GM19035 (cell line): ENCODE measurements around the gene EML4.

Source experiments
- ATAC-seq: cut with Tn5 transposase; IDR thresholded peaks from one replicate; pipeline ENCODE4 v1.9.1; 2021; ENCODE audit not compliant: unreplicated experiment

EML4 gene

DNA sequence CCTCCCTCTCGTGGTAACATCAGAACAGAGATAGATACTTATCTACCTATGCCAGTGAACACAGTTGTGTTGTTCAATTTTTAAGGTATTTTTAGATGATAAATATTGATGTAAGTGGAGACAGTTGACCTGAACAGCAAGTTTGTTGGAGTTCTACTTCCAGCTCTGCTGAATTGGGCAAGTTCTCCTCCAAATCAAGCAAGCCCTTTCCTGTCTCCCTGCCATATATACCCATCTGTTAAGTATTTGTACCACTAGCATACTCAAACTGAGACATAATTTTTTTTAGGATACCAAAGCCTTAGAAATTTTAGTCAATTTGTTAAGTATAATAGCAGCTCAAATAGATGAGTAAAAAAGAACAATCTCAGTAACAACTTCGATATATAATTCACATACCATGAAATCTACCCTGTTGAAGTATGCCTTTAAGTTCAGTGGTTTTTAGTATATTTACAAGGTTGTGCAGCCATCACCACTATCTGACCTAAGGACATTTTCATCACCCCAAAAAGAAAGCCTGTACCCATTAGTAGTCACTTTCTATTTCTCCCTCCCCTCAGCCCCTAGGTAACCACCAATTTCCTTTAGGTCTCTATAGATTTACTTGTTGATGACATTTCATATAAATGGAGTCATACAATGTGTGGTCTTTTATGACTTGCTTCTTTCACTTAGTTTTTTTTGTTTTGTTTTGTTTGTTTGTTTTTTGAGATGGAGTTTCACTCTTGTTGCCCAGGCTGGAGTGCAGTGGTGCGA, 130.0 kb downstream of the EML4 start:
- ATAC-seq = no peak

DNA sequence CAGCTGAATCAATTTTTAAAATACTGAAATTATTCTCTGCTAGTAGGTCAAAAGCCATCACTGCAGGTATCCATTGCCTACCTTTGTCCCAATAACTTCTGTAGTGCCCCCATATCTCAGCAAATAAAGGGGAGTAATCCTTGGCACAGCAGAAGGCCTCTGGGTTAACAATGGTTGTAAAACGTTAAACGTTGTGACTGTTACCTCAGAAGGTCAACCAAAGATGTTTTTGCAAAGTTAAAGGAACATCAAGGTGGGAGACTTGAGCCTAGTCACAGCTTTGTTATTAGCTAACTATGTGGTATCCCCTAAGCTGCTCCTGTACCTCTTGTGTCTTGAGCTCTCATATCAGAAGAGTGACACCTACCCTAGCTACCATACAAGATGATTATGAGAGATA, 131.4 kb downstream of the EML4 start:
- no peak for ATAC-seq

DNA sequence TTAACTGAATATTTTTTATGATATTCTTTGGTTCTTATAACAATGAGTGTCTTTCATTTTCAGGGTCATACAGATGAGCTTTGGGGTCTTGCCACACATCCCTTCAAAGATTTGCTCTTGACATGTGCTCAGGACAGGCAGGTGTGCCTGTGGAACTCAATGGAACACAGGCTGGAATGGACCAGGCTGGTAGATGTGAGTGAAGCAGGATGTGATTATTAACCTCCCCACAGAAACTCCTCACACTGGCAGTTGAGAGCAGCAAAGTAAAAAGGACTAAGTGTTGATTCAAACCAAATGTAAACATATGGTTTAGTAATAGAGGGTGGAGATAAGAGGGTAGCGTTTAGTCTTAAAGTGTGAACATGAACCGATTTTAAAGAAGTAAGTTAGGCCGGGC, 134.1 kb downstream of the EML4 start:
- ATAC-seq = no peak

DNA sequence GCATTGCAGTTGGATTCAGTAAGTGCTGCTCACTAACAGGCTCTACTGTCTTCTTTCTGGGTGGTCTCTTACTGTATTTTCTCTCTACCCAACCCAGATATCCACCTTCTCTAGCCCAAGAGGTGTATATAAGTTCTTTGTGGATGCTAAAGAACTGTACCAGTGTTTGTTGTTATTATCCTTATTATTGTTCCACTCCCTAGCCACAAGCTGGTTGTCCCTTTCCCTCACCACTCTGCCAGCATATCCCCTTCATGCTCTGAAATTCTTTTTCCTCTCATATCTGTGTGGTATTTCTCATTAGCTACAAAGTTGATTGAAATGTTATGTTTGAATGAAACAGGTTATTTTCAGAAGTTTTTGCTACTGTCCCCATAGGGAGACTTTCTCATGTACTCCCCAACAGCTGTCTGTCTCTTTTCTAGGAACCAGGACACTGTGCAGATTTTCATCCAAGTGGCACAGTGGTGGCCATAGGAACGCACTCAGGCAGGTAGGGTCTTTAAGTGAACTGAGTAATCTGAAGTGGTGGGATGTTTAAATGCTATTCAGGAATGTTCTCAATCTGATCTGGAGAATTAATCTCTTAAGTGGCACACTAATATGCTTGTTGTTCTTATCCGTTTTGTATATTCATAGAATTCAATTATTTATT, 135.0 kb downstream of the EML4 start:
- no peak for ATAC-seq

DNA sequence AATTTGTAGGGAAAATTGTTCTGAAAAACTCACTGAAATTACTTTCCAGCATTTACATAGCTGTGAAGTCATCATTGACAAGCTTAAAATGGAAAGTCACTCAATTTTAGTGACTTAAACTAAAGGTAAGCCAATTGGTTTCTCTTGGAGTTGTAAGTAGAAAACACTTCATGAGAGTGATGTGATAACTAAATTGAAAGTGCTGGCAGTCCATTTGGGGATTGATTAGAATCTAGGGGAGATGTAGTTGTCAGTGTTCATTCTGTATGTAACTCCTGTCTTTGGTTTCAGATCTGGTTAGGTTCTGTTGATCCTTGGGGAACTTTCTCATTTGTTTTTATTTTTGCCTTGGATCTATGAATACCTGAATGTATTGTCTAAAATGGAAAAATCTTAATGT, 138.0 kb downstream of the EML4 start:
- no peak for ATAC-seq

DNA sequence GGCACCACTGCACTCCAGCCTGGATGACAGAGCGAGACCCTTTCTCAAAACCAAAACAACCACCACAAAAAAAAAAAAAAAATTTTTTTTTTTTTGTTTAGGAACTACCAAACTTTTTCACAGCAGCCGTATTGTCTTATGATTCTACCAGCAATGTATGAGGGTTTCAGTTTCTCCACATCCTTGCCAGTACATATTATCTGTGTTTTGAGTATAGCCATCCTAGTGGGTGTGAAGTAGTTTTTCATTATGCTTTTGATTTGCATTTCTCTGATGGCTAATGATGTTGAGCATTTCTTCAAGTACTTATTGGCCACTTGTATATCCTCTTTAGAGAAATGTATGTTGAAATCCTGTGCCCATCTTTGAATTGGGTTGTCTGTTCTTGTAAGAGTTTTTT, 140.2 kb downstream of the EML4 start:
- no peak for ATAC-seq

DNA sequence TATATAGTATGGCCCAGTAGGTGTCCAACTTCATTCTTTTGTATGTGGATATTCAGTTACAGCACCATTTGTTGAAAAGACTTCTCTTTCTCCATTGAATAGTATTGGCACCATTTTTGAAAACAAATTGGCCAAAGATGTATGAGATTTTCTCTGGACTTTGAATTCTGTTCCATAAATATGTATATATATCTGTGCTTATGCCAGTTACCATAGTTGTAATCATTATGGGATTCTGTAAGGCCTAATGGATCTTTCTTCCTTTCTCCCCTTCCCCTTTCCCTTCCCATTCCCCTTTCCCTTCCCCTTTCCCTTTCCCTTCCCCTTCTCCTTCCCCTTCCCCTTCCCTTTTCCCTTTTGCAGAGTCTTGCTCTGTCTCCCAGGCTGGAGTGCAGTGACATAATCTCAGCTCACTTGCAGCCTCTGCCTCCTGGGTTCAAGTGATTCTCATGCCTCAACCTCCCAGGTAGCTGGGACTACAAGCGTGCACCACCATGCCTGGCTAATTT, 140.9 kb downstream of the EML4 start:
- ATAC-seq = no peak

DNA sequence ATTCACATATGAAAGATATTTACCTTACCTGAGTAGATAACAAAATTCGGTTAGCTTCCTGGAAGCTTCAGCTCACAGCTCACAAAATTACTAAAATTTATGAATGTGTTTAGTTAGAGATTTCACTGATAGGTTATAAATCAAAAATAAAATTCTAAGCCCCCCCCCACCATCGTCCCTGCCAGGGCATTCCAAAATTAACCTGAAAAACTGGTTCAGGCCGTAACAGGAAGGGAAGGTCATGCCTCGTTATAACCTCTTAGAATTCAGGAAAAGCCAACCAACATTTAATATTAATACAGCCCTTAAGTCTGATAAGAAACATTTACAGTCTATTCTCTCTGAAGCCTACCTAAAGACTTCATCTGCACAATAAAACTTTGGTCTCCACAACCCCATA, 143.0 kb downstream of the EML4 start:
- no peak for ATAC-seq

DNA sequence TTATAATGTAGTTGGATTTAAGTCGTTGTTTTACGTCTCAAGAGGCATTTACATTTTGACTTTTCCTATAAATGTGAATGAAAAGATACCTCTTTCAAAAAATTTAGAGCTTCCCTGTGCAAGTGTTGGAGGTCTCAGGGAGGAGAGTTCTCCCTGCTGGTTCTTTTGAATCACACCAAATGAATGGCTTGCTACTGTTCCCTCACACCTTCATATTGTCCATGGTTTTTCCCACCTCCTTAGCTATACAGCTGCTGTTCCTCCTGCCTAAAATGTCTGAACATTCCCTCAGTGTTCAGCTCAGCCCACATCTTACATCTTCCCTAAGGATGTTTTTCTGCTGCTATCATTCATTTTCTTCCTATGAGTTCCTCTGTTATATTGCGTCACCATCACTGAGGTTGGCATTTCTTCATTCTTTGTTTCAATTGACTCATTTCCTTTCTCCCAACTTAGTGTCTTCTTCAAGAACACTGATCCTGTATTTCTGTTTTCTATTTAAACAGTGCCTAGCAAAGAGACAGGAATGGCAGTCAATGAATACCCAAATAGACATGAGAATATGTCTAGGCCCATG, 145.8 kb downstream of the EML4 start:
- no peak for ATAC-seq

DNA sequence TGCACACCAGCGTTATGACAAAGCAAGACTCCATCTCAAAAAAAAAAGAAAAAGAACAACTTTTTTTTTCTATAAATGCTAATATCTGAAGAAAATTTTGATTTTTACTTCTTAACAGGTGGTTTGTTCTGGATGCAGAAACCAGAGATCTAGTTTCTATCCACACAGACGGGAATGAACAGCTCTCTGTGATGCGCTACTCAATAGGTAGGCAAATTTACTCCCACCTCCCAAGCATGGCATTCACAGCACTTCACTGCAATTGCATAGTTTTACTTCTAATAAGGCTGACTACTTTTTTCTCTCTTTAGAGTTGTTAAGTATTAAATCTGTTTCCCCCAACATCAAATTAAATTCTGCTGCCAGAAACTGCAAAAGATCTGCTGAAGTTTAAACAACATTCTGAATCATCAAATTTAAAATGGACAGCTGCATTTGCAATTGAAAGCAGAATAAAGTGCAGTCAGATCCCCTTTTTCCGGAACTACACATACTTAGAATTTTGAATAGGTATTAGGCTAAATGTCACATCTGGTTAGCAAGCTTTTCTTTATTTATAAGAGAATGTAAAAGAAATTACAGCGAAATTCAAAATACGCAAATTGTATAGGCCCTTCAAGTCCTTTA, 146.8 kb downstream of the EML4 start:
- ATAC-seq = no peak

DNA sequence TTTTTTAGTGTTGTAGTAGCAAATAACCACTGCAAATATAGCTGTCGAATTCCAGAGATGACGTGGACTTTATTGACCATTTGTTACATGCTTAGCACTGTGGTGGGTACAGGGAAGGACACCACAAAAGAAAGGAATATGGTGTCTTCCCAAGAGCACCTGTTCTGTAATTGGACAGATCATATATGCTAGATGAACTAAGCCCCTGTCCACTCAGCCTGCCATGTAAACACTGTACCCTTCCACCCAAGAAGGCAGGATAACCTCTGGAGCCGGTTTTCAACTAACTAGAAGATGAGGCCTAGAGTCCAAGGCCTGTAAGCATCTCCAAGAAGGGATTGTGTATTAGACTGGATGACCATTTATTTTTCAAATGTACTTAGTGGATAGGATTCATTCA, 147.8 kb downstream of the EML4 start:
- no peak for ATAC-seq

DNA sequence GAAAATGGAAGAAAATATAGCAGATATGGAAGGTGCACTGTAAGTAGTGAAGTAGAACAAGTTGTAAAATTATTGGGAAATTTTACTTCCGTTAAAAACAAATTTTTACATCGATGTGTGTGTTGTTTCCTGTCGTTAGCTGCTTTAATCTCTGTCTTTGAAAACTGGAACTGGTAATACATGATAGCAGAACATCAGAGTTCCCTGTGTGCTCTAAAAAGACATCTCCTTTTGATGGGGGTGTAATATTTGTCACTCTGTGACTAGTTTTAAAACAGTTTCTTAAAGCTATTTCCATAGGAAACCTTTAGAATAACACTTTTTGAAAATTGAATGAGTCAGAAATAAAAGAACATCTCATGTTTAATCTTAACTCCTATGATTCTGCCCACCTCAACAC, 148.3 kb downstream of the EML4 start:
- no peak for ATAC-seq

DNA sequence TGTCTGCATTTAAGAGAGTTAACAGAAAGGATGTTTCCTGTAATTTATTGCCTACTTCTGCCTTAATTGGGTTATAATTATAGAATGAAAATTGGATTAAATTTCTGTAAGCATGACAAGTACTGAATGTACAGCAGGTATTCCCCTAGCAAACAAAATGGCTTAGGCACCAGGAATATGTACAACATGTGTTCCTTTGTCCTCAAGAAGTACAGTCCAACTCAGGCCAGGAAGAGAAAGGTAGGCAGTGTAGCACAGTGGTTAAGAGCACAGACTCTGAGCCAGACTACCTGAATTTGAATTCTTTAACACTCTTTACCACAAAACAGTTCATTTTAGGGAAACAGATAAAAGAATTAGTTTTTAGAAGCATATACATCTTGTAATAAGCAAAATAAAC, 148.8 kb downstream of the EML4 start:
- no peak for ATAC-seq

DNA sequence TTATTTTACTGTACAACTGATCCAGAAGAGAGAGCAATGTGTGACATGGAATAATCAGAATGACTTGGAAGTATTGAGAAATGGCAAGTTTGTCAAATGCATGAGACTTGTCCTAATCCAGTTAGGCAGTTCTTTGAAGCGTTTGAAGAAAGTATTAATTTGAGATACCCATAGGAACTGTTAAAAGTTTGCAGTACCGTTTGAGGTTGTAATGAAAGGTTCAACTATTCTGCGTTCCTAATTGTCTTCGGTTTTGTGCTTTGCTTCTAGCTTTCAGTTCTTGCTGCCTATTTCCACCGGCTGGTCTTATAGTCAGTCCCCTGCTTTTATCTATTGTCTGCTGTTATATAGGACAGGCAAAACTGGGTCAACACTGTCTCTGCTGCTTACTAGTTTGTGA, 150.1 kb downstream of the EML4 start:
- ATAC-seq = no peak

DNA sequence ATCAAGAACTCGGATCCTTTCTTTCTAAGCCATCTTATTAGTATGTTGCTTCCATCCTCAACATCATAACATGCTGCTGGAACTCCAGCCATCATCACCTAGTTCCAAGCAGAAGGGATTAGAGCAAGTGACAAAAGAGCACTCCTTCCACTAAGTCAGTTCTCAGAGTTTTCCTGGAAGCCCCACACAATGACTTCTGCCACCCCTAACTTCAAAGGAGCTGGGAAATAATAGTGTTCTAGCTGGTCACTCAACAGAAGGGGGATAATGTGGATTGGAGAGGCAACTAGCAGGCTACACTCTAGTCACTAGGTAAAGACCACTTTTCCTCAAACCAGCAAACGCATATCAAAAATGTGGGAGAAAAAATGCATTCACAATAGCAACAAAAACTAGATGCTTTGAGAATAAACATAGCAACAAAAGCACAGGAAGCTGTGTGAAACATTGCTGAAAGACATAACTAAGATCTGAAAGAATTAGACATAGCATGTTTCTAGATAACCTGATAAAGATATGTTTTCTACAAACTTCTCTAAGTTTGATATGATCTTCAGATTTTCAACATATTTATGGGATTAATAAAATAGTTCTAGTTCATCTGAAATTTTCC, 152.4 kb downstream of the EML4 start:
- ATAC-seq = no peak

DNA sequence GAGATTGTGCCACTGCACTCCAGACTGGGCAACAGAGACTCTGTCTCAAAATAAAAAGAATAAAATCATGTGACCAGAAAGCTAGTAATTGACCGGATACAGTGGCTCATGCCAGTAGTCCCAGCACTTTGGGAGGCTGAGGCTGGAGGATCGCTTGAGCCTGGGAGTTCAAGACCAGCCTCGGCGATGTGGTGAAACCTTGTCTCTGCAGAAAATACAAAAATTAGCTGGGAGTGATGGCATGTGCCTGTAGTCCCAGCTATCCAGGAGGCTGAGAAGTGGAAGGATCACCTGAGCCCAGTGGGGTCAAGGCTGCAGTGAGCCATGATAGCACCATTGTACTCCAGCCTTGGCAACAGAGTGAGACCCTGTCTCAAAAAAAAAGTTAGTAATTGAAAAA, 155.1 kb downstream of the EML4 start:
- ATAC-seq = no peak

DNA sequence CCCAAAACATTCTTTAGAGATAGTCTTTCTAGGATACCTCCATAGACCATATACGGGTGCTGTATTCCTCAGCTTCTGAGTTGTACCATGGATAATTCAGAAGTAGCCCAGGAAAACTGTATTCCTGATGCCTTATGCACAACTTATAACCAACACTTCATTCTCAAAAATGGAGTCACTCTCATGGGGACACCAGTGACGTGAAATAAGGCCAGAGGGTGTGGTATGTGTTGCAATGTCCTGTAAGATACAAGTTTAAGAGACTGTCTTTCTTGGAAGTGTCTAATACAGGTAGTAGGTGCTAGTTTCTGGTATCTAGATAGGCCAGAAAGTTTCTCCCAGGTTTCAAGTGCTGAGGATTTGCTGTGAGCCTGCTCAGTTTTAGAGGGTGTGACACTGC, 155.8 kb downstream of the EML4 start:
- ATAC-seq = no peak

DNA sequence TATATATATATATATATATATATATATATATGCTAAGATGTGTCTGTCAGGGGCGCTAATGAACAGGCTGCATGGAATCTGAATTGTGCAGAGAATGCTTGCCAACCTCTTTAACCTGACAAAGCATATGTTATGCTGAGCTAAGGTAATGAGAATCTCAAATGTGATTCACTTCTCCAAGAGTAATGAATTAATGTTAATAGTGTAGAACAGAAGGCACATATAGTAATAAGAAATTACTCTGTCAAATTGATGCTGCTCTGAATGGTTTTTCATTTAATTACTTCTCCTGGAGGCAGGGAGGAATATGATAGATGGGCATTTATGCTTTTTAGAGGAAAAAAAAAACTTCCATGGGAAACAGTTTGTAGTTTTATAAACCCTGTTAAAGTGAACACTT, 156.5 kb downstream of the EML4 start:
- no peak for ATAC-seq

DNA sequence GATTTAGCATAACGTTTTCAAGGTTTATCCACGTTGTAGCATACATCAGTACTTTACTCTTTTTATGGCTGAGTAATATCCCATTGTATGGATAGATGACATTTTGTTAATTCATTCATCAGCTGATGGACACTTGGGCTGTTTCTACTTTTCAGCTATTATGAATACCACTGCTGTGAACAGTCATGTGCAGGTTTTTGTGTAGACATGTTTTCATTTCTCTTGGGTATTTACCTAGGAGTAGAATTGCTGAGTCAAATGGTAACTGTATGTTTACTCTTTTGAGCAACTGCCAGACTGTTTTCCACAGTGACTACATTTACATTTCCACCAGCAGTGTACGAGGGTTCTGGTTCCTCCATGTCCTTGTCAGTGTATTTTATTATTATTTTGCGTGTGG, 158.0 kb downstream of the EML4 start:
- ATAC-seq = peak; percentile 67

DNA sequence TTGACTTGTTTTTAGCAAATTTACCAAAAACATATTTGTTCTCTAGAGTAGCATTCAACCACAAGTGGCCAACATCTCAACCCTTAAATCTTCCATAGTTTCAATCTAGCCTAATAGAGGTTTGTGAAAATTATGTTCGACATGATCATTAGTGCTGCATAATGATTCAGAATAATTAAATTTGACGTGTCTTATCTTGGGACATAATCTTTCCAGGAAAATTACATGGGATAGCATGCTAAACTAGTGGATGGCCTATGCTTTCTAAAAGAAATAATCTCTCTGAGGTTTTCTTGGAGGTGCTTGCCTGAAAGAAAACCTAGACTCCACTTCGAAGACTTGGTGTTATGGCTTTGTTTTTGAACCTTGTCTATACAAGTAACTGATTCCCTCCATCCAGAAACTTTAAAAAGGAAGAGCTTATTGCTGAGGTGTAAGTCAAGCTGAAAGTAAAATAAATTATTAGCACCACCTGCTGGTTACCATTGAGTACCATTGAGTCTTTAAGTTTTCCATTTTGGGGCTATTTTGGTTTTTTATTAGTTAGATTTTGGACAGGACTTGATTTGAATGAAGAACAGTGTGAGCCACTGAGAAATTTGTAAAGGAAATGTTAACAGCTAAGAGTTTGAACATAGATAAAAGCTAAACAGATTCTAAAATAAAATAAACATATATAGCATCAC, 159.1 kb downstream of the EML4 start:
- no peak for ATAC-seq

DNA sequence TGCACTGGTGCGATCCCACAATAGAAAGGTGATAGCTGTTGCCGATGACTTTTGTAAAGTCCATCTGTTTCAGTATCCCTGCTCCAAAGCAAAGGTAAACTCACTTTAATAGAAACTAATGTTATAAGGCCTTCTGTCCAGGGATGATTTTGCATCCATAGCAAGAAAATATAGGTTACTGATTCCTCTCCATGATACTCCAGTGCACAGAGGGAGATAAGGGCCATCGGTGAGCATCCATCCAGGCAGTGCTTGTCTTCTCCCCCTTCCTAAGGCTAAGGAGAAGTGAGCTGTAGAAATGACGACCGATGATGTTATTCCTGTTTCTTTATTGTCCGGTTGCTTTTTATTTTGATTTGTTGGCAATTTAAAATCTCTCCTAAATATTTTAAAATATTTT, 159.8 kb downstream of the EML4 start:
- no peak for ATAC-seq
